ENCODE measurements around the gene LCNL1. TPM values are rescaled to one million over a fixed set of nuclear protein-coding genes. Genes with fewer than 3 reads are reported as not detected.

Gene LCNL1
- total RNA-seq, 5 donors from 2014 or later (not counting 1 experiment from before 2014, with no cell fraction given) = 0.29 to 2.2 (median 1.3) TPM

DNA sequence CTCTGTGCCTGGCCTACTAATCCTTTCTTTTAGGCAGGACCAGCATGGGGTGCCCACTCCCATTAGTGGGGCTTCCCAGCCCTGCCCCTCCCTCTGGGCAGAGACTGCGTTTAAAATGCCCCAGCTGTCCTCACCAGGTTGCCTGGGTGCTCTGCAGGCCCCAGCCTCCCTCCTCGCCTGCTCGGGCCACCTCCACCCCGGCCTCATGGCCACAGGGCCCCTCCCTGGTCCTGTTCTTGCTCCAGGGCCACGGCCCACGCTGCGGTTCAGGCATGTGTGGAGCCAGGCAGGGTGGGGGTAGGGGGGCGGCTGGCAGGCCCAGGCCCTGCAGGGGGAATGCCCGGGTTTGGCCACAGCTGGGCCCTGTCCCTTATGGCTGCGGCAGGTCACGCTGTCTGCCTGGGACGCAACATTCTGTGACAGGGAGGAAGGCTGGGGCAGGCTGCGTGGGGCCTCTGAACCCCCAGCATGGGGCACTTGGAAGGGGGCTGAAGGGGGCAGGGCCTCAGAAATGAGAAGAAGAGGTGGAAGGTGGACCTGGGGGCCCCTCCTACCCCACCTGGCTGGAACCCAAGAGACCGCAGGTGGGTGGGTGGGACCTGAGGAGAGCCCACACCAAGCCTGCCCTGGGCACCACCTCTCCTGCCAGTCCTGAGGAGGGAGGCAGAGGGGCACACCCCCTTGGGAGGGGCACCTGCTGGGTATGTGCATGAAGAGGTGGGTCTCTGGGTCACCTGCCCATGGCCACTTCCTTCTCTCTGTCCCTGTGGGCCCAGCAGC, 31.1 kb upstream of the LCNL1 start, which contains the start of gene LCN12:
TSS of gene LCN12 (plus strand) at position 733 of the 780 bp plus-strand sequence. CDS start 55 bp downstream, outside the sequence.
- Mint-ChIP-seq H3K9me3 (peaks cover 0 to 2% (median 0%) of the 10 kb centered on the region in 3 donors), H3K4me3 (peak within 1 kb of the TSS in 1 of 3 donors; percentile 81), H3K4me1 (peaks cover 6 to 16% (median 6%) of the 10 kb centered on the region in 3 donors), H3K36me3 (no peaks in the 10 kb centered on the region), H3K27me3 (no peaks in the 10 kb centered on the region), H3K27ac (no peak within 1 kb of the TSS)
- ATAC-seq (replicated peaks in 1 of 4) = no peak
- Histone ChIP-seq H3K27ac (ENCODE audit: low read length) (no peak within 1 kb of the TSS), H3K9me3 (no peaks in the 10 kb centered on the region), H3K27me3 (replicated peaks in 1 of 2; ENCODE audit: control insufficient read depth in 2 of 2, extremely low read depth in 1 of 2, insufficient read depth in 2 of 2, low read length in 1 of 2) (peaks cover 0 to 3% of the 10 kb centered on the region in 2 experiments), H3K36me3 (ENCODE audit: control insufficient read depth in 2 of 2, extremely low read depth in 1 of 2, insufficient read depth in 1 of 2, low read length in 1 of 2) (no peaks in the 10 kb centered on the region), H3K4me1 (ENCODE audit: control insufficient read depth in 1 of 2, extremely low read depth in 1 of 2, insufficient read depth in 2 of 2, low read length in 2 of 2) (peaks cover 5 to 40% of the 10 kb centered on the region in 2 experiments), H3K4me3 (ENCODE audit: control insufficient read depth in 1 of 2, extremely low read depth in 1 of 2, low read length in 1 of 2) (no peak within 1 kb of the TSS)
- DNase-seq = peak in 1 of 35 experiments; percentile 2
- POLR2A ChIA-PET = no interaction called here
- WGBS (ENCODE audit: insufficient coverage) = 96% methylated on average over 9 of the region's 14 CpGs
- CTCF ChIA-PET = interaction anchor here in 1 of 2 donors (0.9 kb wide), 1 partner anchor 80 kb away, joined by 4 read pairs; the partner anchor contains the start of gene FUT7

- H3K27ac ChIP-seq (ENCODE audit: low read length) = no peak overlapping the region
- no peak overlapping the region for H3K4me3 Mint-ChIP-seq
- 92% methylated on average over 11 of the region's 15 CpGs for WGBS (ENCODE audit: insufficient coverage)
- H3K4me1 ChIP-seq (ENCODE audit: control insufficient read depth in 1 of 2, extremely low read depth in 1 of 2, insufficient read depth in 2 of 2, low read length in 2 of 2) = peaks cover 5 to 37% of the 10 kb centered on the region in 2 experiments
- no peak overlapping the region for H3K27ac Mint-ChIP-seq
- peaks cover 0 to 2% (median 0%) of the 10 kb centered on the region in 3 donors for H3K9me3 Mint-ChIP-seq
- DNase-seq (peak in 1 of 35 experiments; percentile 3), ATAC-seq (replicated peaks in 1 of 4) (no peak)
- ChIA-PET CTCF (no interaction called here), POLR2A (interaction anchor here in 1 of 2 donors (0.6 kb wide), 1 partner anchor 767 kb away, joined by 5 read pairs; no protein-coding TSS in a partner anchor)
- no peaks in the 10 kb centered on the region for H3K27me3 Mint-ChIP-seq
- H3K36me3 Mint-ChIP-seq = no peaks in the 10 kb centered on the region
- no peaks in the 10 kb centered on the region for H3K9me3 ChIP-seq
- H3K4me3 ChIP-seq (ENCODE audit: control insufficient read depth in 1 of 2, extremely low read depth in 1 of 2, low read length in 1 of 2) = no peak overlapping the region
- H3K36me3 ChIP-seq (ENCODE audit: control insufficient read depth in 2 of 2, extremely low read depth in 1 of 2, insufficient read depth in 1 of 2, low read length in 1 of 2) = no peaks in the 10 kb centered on the region
- peaks cover 6 to 14% (median 6%) of the 10 kb centered on the region in 3 donors for H3K4me1 Mint-ChIP-seq
- peaks cover 0 to 3% of the 10 kb centered on the region in 2 experiments for H3K27me3 ChIP-seq (replicated peaks in 1 of 2; ENCODE audit: control insufficient read depth in 2 of 2, extremely low read depth in 1 of 2, insufficient read depth in 2 of 2, low read length in 1 of 2)
Measured at GRCh38 chr9:136952321-136952850, 30.4 kb upstream of the LCNL1 start.

DNA sequence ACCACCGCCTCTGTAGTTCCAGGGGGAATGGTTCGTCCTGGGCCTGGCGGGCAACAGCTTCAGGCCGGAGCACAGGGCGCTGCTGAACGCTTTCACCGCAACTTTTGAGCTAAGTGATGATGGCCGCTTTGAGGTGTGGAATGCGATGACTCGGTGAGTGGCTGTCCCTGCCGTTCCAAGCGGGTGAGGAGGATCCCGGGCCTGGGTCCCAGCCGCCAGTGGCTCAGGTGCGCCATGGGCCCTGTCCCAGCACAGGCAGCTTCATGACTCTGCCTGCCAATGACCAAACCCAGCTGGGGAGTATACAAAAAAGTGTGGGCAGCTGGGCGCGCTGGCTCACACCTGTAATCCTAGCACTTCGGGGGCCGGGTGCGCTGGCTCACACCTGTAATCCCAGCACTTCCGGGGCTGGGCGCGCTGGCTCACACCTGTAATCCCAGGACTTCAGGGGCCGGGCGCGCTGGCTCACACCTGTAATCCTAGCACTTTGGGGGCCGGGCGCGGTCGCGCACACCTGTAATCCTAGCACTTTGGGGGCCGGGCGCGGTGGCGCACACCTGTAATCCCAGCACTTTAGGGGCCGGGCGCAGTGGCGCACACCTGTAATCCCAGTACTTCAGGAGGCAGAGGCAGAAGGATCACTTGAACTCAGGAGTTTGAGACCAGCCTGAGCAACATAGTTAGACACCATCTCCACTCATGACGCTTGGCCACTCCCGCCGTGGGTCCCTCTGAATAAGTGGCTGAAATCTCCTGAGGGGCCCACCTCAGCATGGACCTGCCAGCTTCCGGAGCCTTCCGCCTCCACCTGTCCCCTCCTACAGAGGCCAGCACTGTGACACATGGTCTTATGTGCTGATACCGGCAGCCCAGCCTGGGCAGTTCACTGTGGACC, 29.7 kb upstream of the LCNL1 start:
- CTCF ChIA-PET = interaction anchor here in 1 of 2 donors (0.6 kb wide), 1 partner anchor 10 kb away, joined by 3 read pairs; no protein-coding TSS in a partner anchor
- no peaks in the 10 kb centered on the region for H3K27me3 Mint-ChIP-seq
- POLR2A ChIA-PET = interaction anchor here in 1 of 2 donors (0.6 kb wide), 1 partner anchor 766 kb away, joined by 5 read pairs; no protein-coding TSS in a partner anchor
- H3K36me3 Mint-ChIP-seq = no peaks in the 10 kb centered on the region
- H3K27ac Mint-ChIP-seq = no peak overlapping the region
- H3K4me3 ChIP-seq (ENCODE audit: control insufficient read depth in 1 of 2, extremely low read depth in 1 of 2, low read length in 1 of 2) = no peak overlapping the region
- ATAC-seq (replicated peaks in 1 of 4) = no peak
- no peak for DNase-seq
- H3K4me1 ChIP-seq (ENCODE audit: control insufficient read depth in 1 of 2, extremely low read depth in 1 of 2, insufficient read depth in 2 of 2, low read length in 2 of 2) = peaks cover 5 to 36% of the 10 kb centered on the region in 2 experiments
- no peak overlapping the region for H3K27ac ChIP-seq (ENCODE audit: low read length)
- peaks cover 0 to 2% (median 0%) of the 10 kb centered on the region in 3 donors for H3K9me3 Mint-ChIP-seq
- peaks cover 0 to 3% of the 10 kb centered on the region in 2 experiments for H3K27me3 ChIP-seq (replicated peaks in 1 of 2; ENCODE audit: control insufficient read depth in 2 of 2, extremely low read depth in 1 of 2, insufficient read depth in 2 of 2, low read length in 1 of 2)
- H3K4me3 Mint-ChIP-seq = no peak overlapping the region
- H3K9me3 ChIP-seq = no peaks in the 10 kb centered on the region
- no peaks in the 10 kb centered on the region for H3K36me3 ChIP-seq (ENCODE audit: control insufficient read depth in 2 of 2, extremely low read depth in 1 of 2, insufficient read depth in 1 of 2, low read length in 1 of 2)
- 93% methylated on average over 35 of the region's 44 CpGs for WGBS (ENCODE audit: insufficient coverage)
- peaks cover 6 to 13% (median 8%) of the 10 kb centered on the region in 3 donors for H3K4me1 Mint-ChIP-seq

GRCh38 chr9:136953771-136954269, 29.0 kb upstream of the LCNL1 start:
- ChIA-PET CTCF (no interaction called here), POLR2A (no interaction called here)
- H3K9me3 Mint-ChIP-seq = peaks cover 0 to 2% (median 0%) of the 10 kb centered on the region in 3 donors
- no peak for ATAC-seq (replicated peaks in 1 of 4)
- no peak overlapping the region for H3K27ac Mint-ChIP-seq
- H3K4me3 Mint-ChIP-seq = no peak overlapping the region
- Histone ChIP-seq H3K27me3 (replicated peaks in 1 of 2; ENCODE audit: control insufficient read depth in 2 of 2, extremely low read depth in 1 of 2, insufficient read depth in 2 of 2, low read length in 1 of 2) (peaks cover 0 to 3% of the 10 kb centered on the region in 2 experiments), H3K27ac (ENCODE audit: low read length) (no peak overlapping the region), H3K4me3 (ENCODE audit: control insufficient read depth in 1 of 2, extremely low read depth in 1 of 2, low read length in 1 of 2) (no peak overlapping the region), H3K9me3 (no peaks in the 10 kb centered on the region), H3K36me3 (ENCODE audit: control insufficient read depth in 2 of 2, extremely low read depth in 1 of 2, insufficient read depth in 1 of 2, low read length in 1 of 2) (no peaks in the 10 kb centered on the region), H3K4me1 (ENCODE audit: control insufficient read depth in 1 of 2, extremely low read depth in 1 of 2, insufficient read depth in 2 of 2, low read length in 2 of 2) (peaks cover 5 to 36% of the 10 kb centered on the region in 2 experiments)
- H3K27me3 Mint-ChIP-seq = no peaks in the 10 kb centered on the region
- DNase-seq = no peak
- peaks cover 6 to 13% (median 10%) of the 10 kb centered on the region in 3 donors for H3K4me1 Mint-ChIP-seq
- H3K36me3 Mint-ChIP-seq = no peaks in the 10 kb centered on the region
- 86% methylated on average over 18 of the region's 19 CpGs for WGBS (ENCODE audit: insufficient coverage)

GRCh38 chr9:136954270-136955083, 28.3 kb upstream of the LCNL1 start:
- Histone ChIP-seq H3K36me3 (ENCODE audit: control insufficient read depth in 2 of 2, extremely low read depth in 1 of 2, insufficient read depth in 1 of 2, low read length in 1 of 2) (no peaks in the 10 kb centered on the region), H3K9me3 (no peaks in the 10 kb centered on the region), H3K4me1 (ENCODE audit: control insufficient read depth in 1 of 2, extremely low read depth in 1 of 2, insufficient read depth in 2 of 2, low read length in 2 of 2) (peaks cover 2 to 36% of the 10 kb centered on the region in 2 experiments), H3K4me3 (ENCODE audit: control insufficient read depth in 1 of 2, extremely low read depth in 1 of 2, low read length in 1 of 2) (no peak overlapping the region), H3K27ac (ENCODE audit: low read length) (no peak overlapping the region), H3K27me3 (replicated peaks in 1 of 2; ENCODE audit: control insufficient read depth in 2 of 2, extremely low read depth in 1 of 2, insufficient read depth in 2 of 2, low read length in 1 of 2) (peaks cover 0 to 3% of the 10 kb centered on the region in 2 experiments)
- WGBS (ENCODE audit: insufficient coverage) = 88% methylated on average over 17 of the region's 25 CpGs
- no peak for ATAC-seq (replicated peaks in 1 of 4)
- no peak overlapping the region for H3K27ac Mint-ChIP-seq
- ChIA-PET CTCF (interaction anchor here (0.5 to 0.6 kb wide), 3 partner anchors 30 to 487 kb away, joined by 6 to 8 read pairs (median 7); no protein-coding TSS in a partner anchor), POLR2A (no interaction called here)
- no peaks in the 10 kb centered on the region for H3K36me3 Mint-ChIP-seq
- H3K9me3 Mint-ChIP-seq = peaks cover 0 to 2% (median 0%) of the 10 kb centered on the region in 3 donors
- no peaks in the 10 kb centered on the region for H3K27me3 Mint-ChIP-seq
- no peak for DNase-seq
- no peak overlapping the region for H3K4me3 Mint-ChIP-seq
- peaks cover 6 to 12% (median 10%) of the 10 kb centered on the region in 3 donors for H3K4me1 Mint-ChIP-seq

All from T-cell (primary cell).